Uterus (tissue), 2 donors: ENCODE measurements around the gene FOXA3.

ENCODE experiments used
- CTCF ChIP-seq, 4 experiments: fragments of 200-600 bp in 2 of 4; fragments of 450-650 bp in 2 of 4; sonication (generic) in 2 of 4; IDR thresholded peaks; one replicate each; pipeline ENCODE4 v1.5.1; 2016 to 2019; ENCODE audit warnings: antibody characterized with exemption in 4 of 4, mild to moderate bottlenecking in 2 of 4, moderate library complexity in 1 of 4
- POLR2A ChIP-seq, 2 donors: fragments of 450-650 bp; IDR thresholded peaks; one replicate each; pipeline ENCODE4 v1.6.1; 2016; ENCODE audit warnings: antibody characterized with exemption in 2 of 2, mild to moderate bottlenecking in 1 of 2, moderate library complexity in 1 of 2

- no peak for TF ChIP-seq POLR2A (IDR thresholded peaks at IDR 0.05)
- TF ChIP-seq CTCF (IDR thresholded peaks at IDR 0.05) = no peak
These were observed 39.4 kb upstream of the FOXA3 start for GRCh38 chr19:45824531-45825262.
